Neural crest cell (in vitro differentiated cells): ENCODE results near the gene ARHGAP19. TPM values are rescaled to one million over a fixed set of nuclear protein-coding genes. Genes with fewer than 3 reads are reported as not detected.

ENCODE experiments used
- DNase-seq: peaks from one replicate; pipeline ENCODE4 v3.0.0; 2021; ENCODE audit warnings: low read depth, mixed read lengths, low spot score
- H3K27ac Mint-ChIP-seq: one replicate; pipeline ENCODE4 v1.8.0; 2021; ENCODE audit warnings: mild to moderate bottlenecking, mixed read lengths; ENCODE audit not compliant: unreplicated experiment
- H3K27me3 Mint-ChIP-seq: 2 replicates; pipeline ENCODE4 v1.8.0; 2021; ENCODE audit warnings: low read depth, mild to moderate bottlenecking, mixed read lengths
- H3K36me3 Mint-ChIP-seq: 2 replicates; pipeline ENCODE4 v1.8.0; 2021; ENCODE audit warnings: low read depth, mild to moderate bottlenecking, mixed read lengths
- H3K4me1 Mint-ChIP-seq: 2 replicates; pipeline ENCODE4 v1.8.0; 2021; ENCODE audit warnings: mixed read lengths
- H3K4me3 Mint-ChIP-seq: one replicate; pipeline ENCODE4 v1.8.0; 2021; ENCODE audit warnings: mild to moderate bottlenecking, mixed read lengths
- H3K9me3 Mint-ChIP-seq: 2 replicates; pipeline ENCODE4 v1.8.0; 2021; ENCODE audit warnings: mixed read lengths
- CTCF ChIP-seq: fragments of 200-600 bp; sonication (generic); conservative IDR thresholded peaks from 2 replicates; pipeline ENCODE4 v1.5.0; 2021; ENCODE audit warnings: antibody characterized with exemption, mild to moderate bottlenecking
- total RNA-seq: library from RNA; stranded (reverse); gene quantifications from 2 replicates; pipeline ENCODE4 v1.2.1, GENCODE V29; 2021

Gene ARHGAP19
- total RNA-seq, 1 donor from 2014 or later = 30.3 TPM

GRCh38 chr10:97180363-97180755 is 112.1 kb downstream of the ARHGAP19 start:
- no peak overlapping the region for H3K4me3 Mint-ChIP-seq
- no peaks in the 10 kb centered on the region for H3K36me3 Mint-ChIP-seq
- H3K9me3 Mint-ChIP-seq = no peaks in the 10 kb centered on the region
- DNase-seq = no peak
- H3K27me3 Mint-ChIP-seq = peaks cover 61% of the 10 kb centered on the region
- no peak for TF ChIP-seq CTCF
- no peak overlapping the region for H3K27ac Mint-ChIP-seq
- H3K4me1 Mint-ChIP-seq = peaks cover 33% of the 10 kb centered on the region

- Mint-ChIP-seq H3K27me3 (peaks cover 58% of the 10 kb centered on the region), H3K4me3 (no peak overlapping the region), H3K27ac (no peak overlapping the region), H3K4me1 (peaks cover 30% of the 10 kb centered on the region), H3K9me3 (no peaks in the 10 kb centered on the region), H3K36me3 (no peaks in the 10 kb centered on the region)
- peak; percentile 56 for TF ChIP-seq CTCF
- DNase-seq = peak; percentile 46
These were observed 112.6 kb downstream of the ARHGAP19 start for GRCh38 chr10:97179731-97180362.

- Mint-ChIP-seq H3K4me3 (no peak overlapping the region), H3K27ac (no peak overlapping the region), H3K27me3 (peaks cover 52% of the 10 kb centered on the region)
These were observed 113.1 kb downstream of the ARHGAP19 start for GRCh38 chr10:97179311-97179710.

GRCh38 chr10:97178074-97178473 is 114.4 kb downstream of the ARHGAP19 start:
- peaks cover 40% of the 10 kb centered on the region for H3K27me3 Mint-ChIP-seq

More at GRCh38 chr10:97179311-97179710, 113.1 kb downstream of the ARHGAP19 start:
- no peak for TF ChIP-seq CTCF
- Mint-ChIP-seq H3K36me3 (no peaks in the 10 kb centered on the region), H3K4me1 (peaks cover 24% of the 10 kb centered on the region), H3K9me3 (no peaks in the 10 kb centered on the region)
- no peak for DNase-seq

GRCh38 chr10:97176226-97176625 is 116.2 kb downstream of the ARHGAP19 start:
- Mint-ChIP-seq H3K9me3 (no peaks in the 10 kb centered on the region), H3K27me3 (peaks cover 22% of the 10 kb centered on the region), H3K4me3 (no peak overlapping the region), H3K4me1 (peaks cover 14% of the 10 kb centered on the region), H3K36me3 (no peaks in the 10 kb centered on the region), H3K27ac (no peak overlapping the region)
- no peak for DNase-seq
- no peak for TF ChIP-seq CTCF

More at GRCh38 chr10:97178074-97178473, 114.4 kb downstream of the ARHGAP19 start:
- Mint-ChIP-seq H3K4me3 (no peak overlapping the region), H3K4me1 (peaks cover 22% of the 10 kb centered on the region), H3K27ac (no peak overlapping the region), H3K36me3 (no peaks in the 10 kb centered on the region), H3K9me3 (no peaks in the 10 kb centered on the region)
- DNase-seq = no peak
- TF ChIP-seq CTCF = no peak
